ENCODE measurements around the gene CCDC93.

GRCh38 chr2:118062669-118063068 is 48.8 kb upstream of the CCDC93 start:
- TF ChIP-seq CTCF (IDR thresholded peaks at IDR 0.05; ENCODE audit: poor library complexity, severe bottlenecking) = no peak
- TF ChIP-seq EP300 (conservative IDR thresholded peaks at IDR 0.05; ENCODE audit: poor library complexity, severe bottlenecking) = no peak
- no peak for TF ChIP-seq EZH2 (IDR thresholded peaks at IDR 0.05; ENCODE audit: borderline replicate concordance, insufficient read depth, low read length, poor library complexity, severe bottlenecking)
- no peak for TF ChIP-seq SMC3 (conservative IDR thresholded peaks at IDR 0.05; ENCODE audit: poor library complexity)

All from neural cell (in vitro differentiated cells).